ENCODE data around the gene ZBTB44. TPM values are rescaled to one million over a fixed set of nuclear protein-coding genes. Genes with fewer than 3 reads are reported as not detected.
"Not testable (repeated sequence)": the region's sequence is repeated elsewhere in the genome, so short reads cannot be mapped to it uniquely, and the experiment has no call there.

The ZBTB44 gene
- total RNA-seq, 1 experiment from 2014 or later: 62.8 TPM

DNA sequence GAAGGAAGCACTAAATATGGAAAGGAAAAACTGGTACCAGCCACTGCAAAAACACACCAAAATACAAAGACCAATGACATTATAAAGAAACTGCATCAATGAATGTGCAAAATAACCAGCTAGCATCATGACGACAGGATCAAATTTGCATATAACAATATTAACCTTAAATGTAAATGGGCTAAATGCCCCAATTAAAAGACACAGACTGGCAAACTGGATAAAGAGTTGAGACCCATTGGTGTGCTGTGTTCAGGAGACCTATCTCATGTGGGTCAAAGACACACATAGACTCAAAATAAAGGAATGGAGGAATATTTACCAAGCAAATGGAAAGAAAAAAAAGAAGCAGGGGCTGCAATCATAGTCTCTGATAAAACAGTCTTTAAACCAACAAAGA is 63.0 kb downstream of the ZBTB44 start:
- not testable (repeated sequence) for H2AFZ ChIP-seq (ENCODE audit: low read length); H3K27me3 ChIP-seq (ENCODE audit: low read length); H3K4me2 ChIP-seq (ENCODE audit: low read depth, low read length, poor library complexity, severe bottlenecking); H3K36me3 ChIP-seq (ENCODE audit: insufficient read depth, low read length); H3K9me3 ChIP-seq (ENCODE audit: low read length); DNase-seq; H4K20me1 ChIP-seq (ENCODE audit: insufficient read depth, low read depth, low read length); H3K27ac ChIP-seq (ENCODE audit: low read length); H3K4me1 ChIP-seq (ENCODE audit: low read length); H3K9ac ChIP-seq (ENCODE audit: low read length); H3K9me2 ChIP-seq (replicated peaks; ENCODE audit: insufficient read depth, low read length); H3K4me3 ChIP-seq (ENCODE audit: low read length)
- H3K79me2 ChIP-seq (ENCODE audit: low read length): peaks cover 67% of the 10 kb centered on the region

DNA sequence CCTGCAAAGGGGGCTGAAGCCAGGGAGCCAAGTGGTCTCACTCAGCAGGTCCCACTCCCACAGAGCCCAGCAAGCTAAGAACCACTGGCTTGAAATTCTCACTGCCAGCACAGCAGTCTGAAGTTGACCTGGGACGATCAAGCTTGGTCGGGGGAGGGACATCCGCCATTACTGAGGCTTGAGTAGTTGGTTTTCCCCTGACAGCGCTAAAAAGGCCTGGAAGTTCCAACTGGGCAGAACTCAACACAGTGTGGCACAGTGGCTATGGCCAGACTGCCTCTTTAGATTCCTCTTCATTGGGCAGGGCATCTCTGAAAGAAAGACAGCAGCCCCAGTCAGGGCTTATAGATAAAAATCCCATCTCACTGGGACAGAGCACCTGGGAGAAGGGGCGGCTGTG is 64.8 kb downstream of the ZBTB44 start:
- H3K79me2 ChIP-seq (ENCODE audit: low read length): peaks cover 71% of the 10 kb centered on the region
- not testable (repeated sequence) for H3K4me3 ChIP-seq (ENCODE audit: low read length)

DNA sequence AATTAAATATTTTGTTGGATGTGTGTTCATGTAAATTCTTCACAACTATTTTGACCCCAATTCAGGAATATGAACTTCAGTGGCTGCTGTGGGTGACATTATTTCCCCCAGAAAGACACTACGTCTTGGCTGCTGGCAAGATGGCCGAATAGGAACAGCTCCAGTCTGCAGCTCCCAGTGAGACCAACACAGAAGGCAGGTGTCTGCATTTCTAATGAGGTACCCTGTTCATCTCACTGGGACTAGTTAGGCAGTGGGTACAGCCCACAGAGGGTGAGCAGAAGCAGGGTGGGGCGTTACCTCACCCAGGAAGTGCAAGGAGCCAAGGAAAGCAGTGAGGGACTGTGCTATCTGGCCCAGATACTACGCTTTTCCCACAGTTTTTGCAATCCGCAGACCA is 65.3 kb downstream of the ZBTB44 start:
- H3K36me3 ChIP-seq (ENCODE audit: insufficient read depth, low read length): no peaks in the 10 kb centered on the region
- no peak overlapping the region for H3K4me2 ChIP-seq (ENCODE audit: low read depth, low read length, poor library complexity, severe bottlenecking)
- H3K27ac ChIP-seq (ENCODE audit: low read length): no peak overlapping the region
- H3K9me2 ChIP-seq (replicated peaks; ENCODE audit: insufficient read depth, low read length): no peaks in the 10 kb centered on the region
- H3K9ac ChIP-seq (ENCODE audit: low read length): no peak overlapping the region
- no peaks in the 10 kb centered on the region for H3K27me3 ChIP-seq (ENCODE audit: low read length)
- H3K4me1 ChIP-seq (ENCODE audit: low read length): peaks cover 8% of the 10 kb centered on the region; the same call in 1 of the 2 replicates
- H3K9me3 ChIP-seq (ENCODE audit: low read length): no peaks in the 10 kb centered on the region
- no peak for DNase-seq
- no peaks in the 10 kb centered on the region for H4K20me1 ChIP-seq (ENCODE audit: insufficient read depth, low read depth, low read length)
- no peak overlapping the region for H3K4me3 ChIP-seq (ENCODE audit: low read length)
- peaks cover 74% of the 10 kb centered on the region for H3K79me2 ChIP-seq (ENCODE audit: low read length)
- H2AFZ ChIP-seq (ENCODE audit: low read length): no peak overlapping the region

More for the DNA sequence above, 64.8 kb downstream of the ZBTB44 start:
- not testable (repeated sequence) for H3K4me2 ChIP-seq (ENCODE audit: low read depth, low read length, poor library complexity, severe bottlenecking); H4K20me1 ChIP-seq (ENCODE audit: insufficient read depth, low read depth, low read length); H3K36me3 ChIP-seq (ENCODE audit: insufficient read depth, low read length); H2AFZ ChIP-seq (ENCODE audit: low read length); H3K27ac ChIP-seq (ENCODE audit: low read length); H3K4me1 ChIP-seq (ENCODE audit: low read length); H3K9me2 ChIP-seq (replicated peaks; ENCODE audit: insufficient read depth, low read length); H3K9me3 ChIP-seq (ENCODE audit: low read length); H3K27me3 ChIP-seq (ENCODE audit: low read length); H3K9ac ChIP-seq (ENCODE audit: low read length); DNase-seq

DNA sequence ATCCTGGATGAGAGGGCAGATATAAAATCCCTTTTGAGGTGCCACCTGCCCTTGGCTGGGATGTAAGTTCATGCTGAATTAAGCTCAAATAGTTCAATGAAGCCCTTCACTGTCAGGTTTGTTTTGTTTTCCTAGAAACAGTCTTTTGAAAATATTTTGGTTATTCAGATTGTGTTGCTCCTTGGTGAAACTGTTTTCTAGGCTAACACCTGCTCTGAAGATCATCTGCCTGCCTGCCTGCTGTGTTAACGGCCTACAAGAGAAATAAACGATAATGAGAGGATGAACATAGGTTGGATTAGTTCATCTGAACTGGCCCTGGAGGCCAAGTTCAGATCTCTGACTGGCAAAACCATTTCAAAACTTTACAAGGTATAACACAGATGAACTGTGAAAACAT is 67.4 kb downstream of the ZBTB44 start:
- Histone ChIP-seq H3K9me3 (ENCODE audit: low read length) (no peaks in the 10 kb centered on the region), H3K36me3 (ENCODE audit: insufficient read depth, low read length) (no peaks in the 10 kb centered on the region), H3K27ac (ENCODE audit: low read length) (no peak overlapping the region), H3K4me2 (ENCODE audit: low read depth, low read length, poor library complexity, severe bottlenecking) (no peak overlapping the region), H3K27me3 (ENCODE audit: low read length) (no peaks in the 10 kb centered on the region), H3K9me2 (replicated peaks; ENCODE audit: insufficient read depth, low read length) (no peaks in the 10 kb centered on the region), H3K9ac (ENCODE audit: low read length) (no peak overlapping the region), H4K20me1 (ENCODE audit: insufficient read depth, low read depth, low read length) (no peaks in the 10 kb centered on the region), H3K4me3 (ENCODE audit: low read length) (no peak overlapping the region), H2AFZ (ENCODE audit: low read length) (no peak overlapping the region), H3K4me1 (ENCODE audit: low read length) (peaks cover 22% of the 10 kb centered on the region), H3K79me2 (ENCODE audit: low read length) (peaks cover 87% of the 10 kb centered on the region)
- no peak for DNase-seq

DNA sequence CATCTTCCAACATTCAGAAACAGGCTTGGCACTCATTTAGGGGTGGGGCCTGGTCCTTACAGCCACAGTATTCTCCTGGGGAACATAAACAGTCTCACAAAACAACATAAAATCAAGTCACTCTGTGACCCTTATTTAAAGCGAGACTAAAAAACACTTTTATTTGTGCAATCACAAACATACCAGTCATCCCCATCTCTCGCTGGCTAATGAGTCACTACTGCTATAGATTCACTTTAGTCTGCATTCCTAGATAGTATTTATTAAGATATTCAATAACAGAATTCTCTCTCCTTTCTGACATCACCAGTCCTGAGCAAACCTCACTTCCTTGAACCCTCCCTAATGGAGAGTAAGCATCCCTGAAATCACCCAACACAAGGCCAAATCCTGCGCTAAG is 68.0 kb downstream of the ZBTB44 start:
- Histone ChIP-seq H3K4me3 (ENCODE audit: low read length) (no peak overlapping the region), H3K9ac (ENCODE audit: low read length) (no peak overlapping the region), H3K9me3 (ENCODE audit: low read length) (no peaks in the 10 kb centered on the region), H3K36me3 (ENCODE audit: insufficient read depth, low read length) (no peaks in the 10 kb centered on the region), H4K20me1 (ENCODE audit: insufficient read depth, low read depth, low read length) (no peaks in the 10 kb centered on the region), H3K4me1 (ENCODE audit: low read length) (peaks cover 28% of the 10 kb centered on the region), H3K27me3 (ENCODE audit: low read length) (no peaks in the 10 kb centered on the region), H3K79me2 (ENCODE audit: low read length) (peaks cover 86% of the 10 kb centered on the region), H3K27ac (ENCODE audit: low read length) (no peak overlapping the region), H3K4me2 (ENCODE audit: low read depth, low read length, poor library complexity, severe bottlenecking) (no peak overlapping the region), H2AFZ (ENCODE audit: low read length) (no peak overlapping the region), H3K9me2 (replicated peaks; ENCODE audit: insufficient read depth, low read length) (no peaks in the 10 kb centered on the region)
- DNase-seq: no peak

DNA sequence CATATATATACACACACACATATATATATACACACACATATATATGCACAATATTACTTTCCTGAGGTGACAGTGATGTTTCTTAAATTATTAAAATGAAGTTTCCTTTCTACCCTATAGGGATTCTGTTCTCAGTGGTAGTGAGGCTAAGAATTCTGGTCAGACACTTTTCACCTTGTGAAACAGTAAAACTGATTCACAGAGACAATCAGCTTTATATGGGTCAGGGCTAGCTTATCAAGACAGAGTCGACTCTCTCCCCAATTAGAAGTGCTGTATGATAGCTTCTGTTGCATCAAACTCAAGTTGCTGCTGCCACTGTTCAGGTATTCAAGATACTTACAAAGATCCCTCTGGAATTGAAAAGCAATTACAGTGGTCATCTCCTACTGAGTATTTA is 68.4 kb downstream of the ZBTB44 start:
- Histone ChIP-seq H3K79me2 (ENCODE audit: low read length) (peaks cover 86% of the 10 kb centered on the region), H3K27me3 (ENCODE audit: low read length) (no peaks in the 10 kb centered on the region), H2AFZ (ENCODE audit: low read length) (no peak overlapping the region), H3K4me3 (ENCODE audit: low read length) (no peak overlapping the region), H3K4me2 (ENCODE audit: low read depth, low read length, poor library complexity, severe bottlenecking) (no peak overlapping the region), H3K9me3 (ENCODE audit: low read length) (no peaks in the 10 kb centered on the region), H4K20me1 (ENCODE audit: insufficient read depth, low read depth, low read length) (no peaks in the 10 kb centered on the region), H3K36me3 (ENCODE audit: insufficient read depth, low read length) (no peaks in the 10 kb centered on the region), H3K4me1 (ENCODE audit: low read length) (peaks cover 28% of the 10 kb centered on the region), H3K27ac (ENCODE audit: low read length) (no peak overlapping the region), H3K9ac (ENCODE audit: low read length) (no peak overlapping the region), H3K9me2 (replicated peaks; ENCODE audit: insufficient read depth, low read length) (no peaks in the 10 kb centered on the region)
- no peak for DNase-seq

DNA sequence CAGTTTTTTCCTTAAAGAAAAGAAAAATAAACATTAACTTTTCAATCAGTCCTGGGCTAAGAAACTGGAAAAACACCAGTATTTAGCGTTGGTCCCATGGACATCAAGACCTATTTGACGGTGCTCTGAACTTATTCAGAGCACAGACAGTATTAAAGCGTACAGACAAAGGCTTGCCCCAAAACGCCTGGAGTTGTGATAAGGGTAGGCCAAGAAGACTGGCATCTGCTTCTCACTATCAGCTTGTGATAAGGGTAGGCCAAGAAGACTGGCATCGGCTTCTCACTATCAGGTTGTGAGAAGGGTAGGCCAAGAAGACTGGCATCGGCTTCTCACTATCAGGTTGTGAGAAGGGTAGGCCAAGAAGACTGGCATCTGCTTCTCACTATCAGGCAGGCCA is 69.3 kb downstream of the ZBTB44 start:
- peaks cover 84% of the 10 kb centered on the region for H3K79me2 ChIP-seq (ENCODE audit: low read length)
- H3K9me3 ChIP-seq (ENCODE audit: low read length); H2AFZ ChIP-seq (ENCODE audit: low read length): not testable (repeated sequence)

DNA sequence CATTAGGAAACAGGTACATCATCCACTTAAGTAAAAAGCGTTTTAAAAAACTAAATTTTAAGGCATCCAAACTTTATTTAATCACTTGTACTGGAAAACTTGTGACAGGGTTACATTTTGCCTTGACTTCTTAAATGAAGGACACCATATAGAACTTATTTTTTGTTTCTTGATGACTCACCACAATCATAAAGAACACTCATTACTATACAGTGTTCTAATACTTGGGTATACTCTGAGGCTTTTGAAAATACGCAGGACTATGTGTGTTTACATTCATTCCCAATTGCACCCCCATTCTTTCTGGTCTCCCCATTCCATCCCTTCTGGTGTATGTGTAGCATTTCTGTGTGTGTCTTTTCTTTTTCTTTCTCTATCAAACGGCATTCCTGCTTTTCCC is 69.9 kb downstream of the ZBTB44 start:
- no peaks in the 10 kb centered on the region for H3K9me3 ChIP-seq (ENCODE audit: low read length)
- H3K4me2 ChIP-seq (ENCODE audit: low read depth, low read length, poor library complexity, severe bottlenecking): no peak overlapping the region
- H2AFZ ChIP-seq (ENCODE audit: low read length): no peak overlapping the region
- H3K27me3 ChIP-seq (ENCODE audit: low read length): no peaks in the 10 kb centered on the region
- H3K4me3 ChIP-seq (ENCODE audit: low read length): no peak overlapping the region
- peaks cover 79% of the 10 kb centered on the region for H3K79me2 ChIP-seq (ENCODE audit: low read length)
- no peak overlapping the region for H3K9ac ChIP-seq (ENCODE audit: low read length)
- no peak overlapping the region for H3K27ac ChIP-seq (ENCODE audit: low read length)
- DNase-seq: no peak
- H4K20me1 ChIP-seq (ENCODE audit: insufficient read depth, low read depth, low read length): no peaks in the 10 kb centered on the region
- H3K36me3 ChIP-seq (ENCODE audit: insufficient read depth, low read length): no peaks in the 10 kb centered on the region
- H3K9me2 ChIP-seq (replicated peaks; ENCODE audit: insufficient read depth, low read length): no peaks in the 10 kb centered on the region
- peaks cover 28% of the 10 kb centered on the region for H3K4me1 ChIP-seq (ENCODE audit: low read length)

More for the DNA sequence above, 69.3 kb downstream of the ZBTB44 start:
- not testable (repeated sequence) for H3K9me2 ChIP-seq (replicated peaks; ENCODE audit: insufficient read depth, low read length); H3K4me2 ChIP-seq (ENCODE audit: low read depth, low read length, poor library complexity, severe bottlenecking); H3K4me3 ChIP-seq (ENCODE audit: low read length); DNase-seq; H4K20me1 ChIP-seq (ENCODE audit: insufficient read depth, low read depth, low read length); H3K27ac ChIP-seq (ENCODE audit: low read length); H3K27me3 ChIP-seq (ENCODE audit: low read length); H3K36me3 ChIP-seq (ENCODE audit: insufficient read depth, low read length); H3K9ac ChIP-seq (ENCODE audit: low read length)
- H3K4me1 ChIP-seq (ENCODE audit: low read length): peaks cover 28% of the 10 kb centered on the region

DNA sequence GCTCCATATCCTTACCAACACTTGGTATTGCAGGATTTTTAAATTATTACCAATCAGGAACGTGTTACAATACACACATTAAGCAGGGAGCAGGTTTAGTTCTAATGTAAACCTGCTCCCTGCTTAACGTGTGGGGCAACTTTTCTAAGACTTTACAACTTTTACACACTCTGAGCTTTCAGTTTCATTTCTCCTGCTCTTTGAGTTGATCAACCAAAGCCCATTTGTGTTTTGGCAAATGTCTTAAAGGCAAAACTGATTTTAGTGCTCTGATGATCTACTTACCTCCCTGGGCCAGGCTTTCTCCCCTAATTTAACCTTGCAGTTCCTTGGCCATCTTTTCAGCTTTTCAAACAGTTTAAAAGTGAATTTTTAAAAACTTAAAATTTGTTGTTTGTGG is 70.9 kb downstream of the ZBTB44 start:
- no peak overlapping the region for H3K9ac ChIP-seq (ENCODE audit: low read length)
- no peaks in the 10 kb centered on the region for H3K36me3 ChIP-seq (ENCODE audit: insufficient read depth, low read length)
- H4K20me1 ChIP-seq (ENCODE audit: insufficient read depth, low read depth, low read length): no peaks in the 10 kb centered on the region
- peak overlapping the region; percentile 26 for H3K4me2 ChIP-seq (ENCODE audit: low read depth, low read length, poor library complexity, severe bottlenecking)
- H3K27ac ChIP-seq (ENCODE audit: low read length): no peak overlapping the region
- no peaks in the 10 kb centered on the region for H3K9me2 ChIP-seq (replicated peaks; ENCODE audit: insufficient read depth, low read length)
- no peak for DNase-seq
- H3K79me2 ChIP-seq (ENCODE audit: low read length): peaks cover 75% of the 10 kb centered on the region
- H3K4me3 ChIP-seq (ENCODE audit: low read length): no peak overlapping the region
- no peak overlapping the region for H2AFZ ChIP-seq (ENCODE audit: low read length)
- H3K4me1 ChIP-seq (ENCODE audit: low read length): peaks cover 37% of the 10 kb centered on the region
- H3K9me3 ChIP-seq (ENCODE audit: low read length): no peaks in the 10 kb centered on the region
- H3K27me3 ChIP-seq (ENCODE audit: low read length): no peaks in the 10 kb centered on the region

Measured in Karpas-422 (cell line).